Heart right ventricle (tissue), 16 donors: Measurements from ENCODE around the gene BMPR2. TPM values are rescaled to one million over a fixed set of nuclear protein-coding genes. Genes with fewer than 3 reads are reported as not detected.
"Not testable (repeated sequence)": the region's sequence is repeated elsewhere in the genome, so short reads cannot be mapped to it uniquely, and the experiment has no call there.

Experiments
- ATAC-seq, 8 donors: fragments of 200-7000 bp; cut with Tn5 transposase; one replicate each; pipeline ENCODE4 v1.9.1; 2020; ENCODE audit warnings: mild to moderate bottlenecking in 8 of 8, moderate library complexity in 8 of 8, moderate number of reproducible peaks in 1 of 8
- DNase-seq, 2 donors: peaks; one replicate each; pipeline ENCODE4 v3.0.0-alpha.2; 2020
- H3K27ac ChIP-seq, 10 donors: fragments of 200-600 bp; sonication (generic) in 2 of 10; one replicate each; pipeline versions ENCODE4 v1.5.0 to v1.8.0; 2020 to 2022; ENCODE audit warnings: mild to moderate bottlenecking in 3 of 10
- H3K27me3 ChIP-seq, 7 donors: fragments of 200-600 bp; one replicate each; pipeline ENCODE4 v1.8.0; 2021 to 2022; ENCODE audit warnings: mild to moderate bottlenecking in 2 of 7
- H3K36me3 ChIP-seq, 9 donors: fragments of 200-600 bp; sonication (generic) in 1 of 9; one replicate each; pipeline versions ENCODE4 v1.5.0 to v1.8.0; 2020 to 2022; ENCODE audit warnings: mild to moderate bottlenecking in 2 of 9
- H3K4me1 ChIP-seq, 9 donors: fragments of 200-600 bp; sonication (generic) in 1 of 9; one replicate each; pipeline versions ENCODE4 v1.5.0 to v1.8.0; 2020 to 2022; ENCODE audit warnings: mild to moderate bottlenecking in 4 of 9
- H3K4me3 ChIP-seq, 10 donors: fragments of 200-600 bp; sonication (generic) in 2 of 10; one replicate each; pipeline versions ENCODE4 v1.5.0 to v1.8.0; 2020 to 2022; ENCODE audit warnings: mild to moderate bottlenecking in 7 of 10, moderate library complexity in 2 of 10
- H3K9me3 ChIP-seq, 11 donors: fragments of 200-600 bp in 10 of 11; sonication (generic) in 2 of 11; one replicate each; pipeline versions ENCODE4 v1.5.0 to v1.8.0; 2013 to 2022; ENCODE audit warnings: mild to moderate bottlenecking in 2 of 11, control low read depth in 1 of 11, moderate library complexity in 1 of 11
- CTCF ChIP-seq, 9 donors: fragments of 200-600 bp; sonication (generic) in 2 of 9; IDR thresholded peaks; one replicate each; pipeline versions ENCODE4 v1.5.0 to v1.8.0; 2021 to 2022; ENCODE audit warnings: antibody characterized with exemption in 9 of 9, mild to moderate bottlenecking in 5 of 9, moderate library complexity in 1 of 9
- WGBS, 2 donors: extraction: QIAGEN DNeasy Blood & Tissue Kit; methylation state at CpG; one replicate each; pipeline ENCODE4 v1.1.7; 2013; ENCODE audit warnings: inconsistent platforms in 1 of 2; 5-methylcytosine and 5-hydroxymethylcytosine counted together
- intact Hi-C, 10 donors: fragments of 100-400 bp; cut with DNase I; formaldehyde crosslinking; loops; one replicate each; pipeline versions ENCODE4 v1.11.1 to v1.14.2; 2022
- polyA plus RNA-seq, 2 donors: library from polyadenylated mRNA; stranded (reverse); fragments of 200-250 nt; gene quantifications; one replicate each; pipeline ENCODE4 v1.2.3, GENCODE V29; 2013
- total RNA-seq, 10 donors: library from RNA; stranded (reverse); fragmentation: NEBNext Ultra II Directional in 3 of 10; extraction: Animal tissue kit (Norgen Biotek cat#: 25700) in 3 of 10; gene quantifications; one replicate each; pipeline versions ENCODE4 v1.2.1 to v1.2.4, GENCODE V29; 2021 to 2023
- donor health status: Arrhythmogenic right ventricular cardiomyopathy.
- donor health status: ischemic (EF 13 %, LVEDD 7.1; RV severe dilation, severe dysfunction).
- donor health status: healthy with polysubstance abuse.
- donor health status: DM: no; HTN: yes; CAD: no.
- donor health status: DM: no; HTN: no; CAD: no.
- donor health status: ischemic (EF 25% LVEDD 6.9; RV normal size, moderate dysfunction).
- donor health status: ischemic (EF 25% LVEDD 5.7; RV mildly dilated, moderate dysfunction).
- donor health status: healthy.
- donor health status: DM: yes; HTN: yes; CAD: no.
- donor health status: Ischemic cardiomyopathy.
- donor health status: ischemic (EF 35%, LVEDD 5.7; RV mildly dilated, moderate dysfunction).
- donor health status: nonischemic (EF 11% LVEDD 7.7; RV severe dilation, severe dysfunction).
- donor health status: DM: yes; HTN: yes; CAD: no.
- donor health status: PGD.
- donor health status: ischemic (EF 29% LVEDD 5.4; RV normal size, mild dysfunction).
- donor health status: nonischemic (EF 23%, LVEDD 6.1; RV moderate dilation, normal function).

The BMPR2 gene
- total and polyA plus RNA-seq, 12 donors = 10.2 to 89.4 (median 67.2) TPM

- H3K27me3 ChIP-seq = no peaks in the 10 kb centered on the region
- intact Hi-C loops = no loop called here
- peaks cover 0 to 8% (median 0%) of the 10 kb centered on the region in 9 donors for H3K36me3 ChIP-seq
- peaks cover 4 to 82% (median 57%) of the 10 kb centered on the region in 9 donors for H3K4me1 ChIP-seq
- H3K4me3 ChIP-seq = no peak overlapping the region
- TF ChIP-seq CTCF (IDR thresholded peaks at IDR 0.05) = no peak
- DNase-seq (no peak), ATAC-seq (no peak)
- H3K27ac ChIP-seq = no peak overlapping the region
- H3K9me3 ChIP-seq = no peaks in the 10 kb centered on the region
- WGBS, 2 donors = 94 to 95% methylated on average over 2 of the region's 2 CpGs
Measured at GRCh38 chr2:202382684-202383083, 6.6 kb downstream of the BMPR2 start.

- H3K27me3 ChIP-seq, H3K9me3 ChIP-seq, H3K4me3 ChIP-seq, ATAC-seq, DNase-seq, intact Hi-C loops, H3K27ac ChIP-seq: not testable (repeated sequence)
- Histone ChIP-seq H3K4me1 (peaks cover 4 to 80% (median 33%) of the 10 kb centered on the region in 9 donors), H3K36me3 (peaks cover 0 to 12% (median 0%) of the 10 kb centered on the region in 9 donors)
- 87 to 89% methylated on average over 12 of the region's 12 CpGs for WGBS, 2 donors
Measured at GRCh38 chr2:202386495-202386894, 10.4 kb downstream of the BMPR2 start.

- WGBS, 2 donors = 61 to 68% methylated on average over 8 of the region's 8 CpGs
- H3K4me3 ChIP-seq = no peak overlapping the region
- peak overlapping the region in 1 of 10 donors; percentile 11 for H3K27ac ChIP-seq
- ATAC-seq (peak in 4 of 8 donors; percentile 45 to 65 (median 50)), DNase-seq (no peak)
- H3K27me3 ChIP-seq = no peaks in the 10 kb centered on the region
- H3K9me3 ChIP-seq = no peaks in the 10 kb centered on the region
- intact Hi-C loops = no loop called here
- H3K36me3 ChIP-seq = peaks cover 0 to 12% (median 0%) of the 10 kb centered on the region in 9 donors
- no peak for TF ChIP-seq CTCF (IDR thresholded peaks at IDR 0.05)
- H3K4me1 ChIP-seq = peaks cover 0 to 69% (median 27%) of the 10 kb centered on the region in 9 donors
Measured at GRCh38 chr2:202387608-202388342, 11.6 kb downstream of the BMPR2 start.

- no peak for ATAC-seq
- no peak overlapping the region for H3K4me3 ChIP-seq
Measured at GRCh38 chr2:202400941-202401340, 24.8 kb downstream of the BMPR2 start.

More at GRCh38 chr2:202400941-202401340, 24.8 kb downstream of the BMPR2 start:
- intact Hi-C loops = no loop called here
- H3K27ac ChIP-seq = no peak overlapping the region
- DNase-seq = no peak
- no peaks in the 10 kb centered on the region for H3K9me3 ChIP-seq
- peaks cover 0 to 50% (median 13%) of the 10 kb centered on the region in 9 donors for H3K4me1 ChIP-seq
- peaks cover 0 to 3% (median 0%) of the 10 kb centered on the region in 9 donors for H3K36me3 ChIP-seq
- no peaks in the 10 kb centered on the region for H3K27me3 ChIP-seq
- no peak for TF ChIP-seq CTCF (IDR thresholded peaks at IDR 0.05)
